Measurements from ENCODE around the gene MFSD12.
A peak's percentile ranks its signal among the peaks of the same experiment; 100 is the strongest.

Gene MFSD12

DNA sequence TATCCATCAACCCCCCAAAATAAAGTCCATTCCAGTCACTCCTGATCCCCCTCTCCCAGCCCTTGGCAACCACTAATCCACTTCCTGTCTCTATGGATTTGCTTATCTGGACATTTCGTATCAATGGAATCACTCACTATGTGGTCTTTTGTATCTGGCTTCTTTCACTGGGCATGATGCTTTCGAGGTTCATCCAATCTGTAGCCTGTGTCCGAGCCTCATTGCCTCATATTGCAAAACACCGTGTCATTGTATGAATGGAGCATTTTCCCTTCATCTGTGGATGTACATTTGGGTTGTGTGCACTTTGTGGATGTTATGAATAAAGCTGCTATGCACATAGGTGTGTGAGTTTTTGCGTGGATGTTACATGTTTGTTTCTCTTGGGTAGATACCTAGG, 52.7 kb downstream of the MFSD12 start:
- no peak overlapping the region for H3K27ac ChIP-seq

DNA sequence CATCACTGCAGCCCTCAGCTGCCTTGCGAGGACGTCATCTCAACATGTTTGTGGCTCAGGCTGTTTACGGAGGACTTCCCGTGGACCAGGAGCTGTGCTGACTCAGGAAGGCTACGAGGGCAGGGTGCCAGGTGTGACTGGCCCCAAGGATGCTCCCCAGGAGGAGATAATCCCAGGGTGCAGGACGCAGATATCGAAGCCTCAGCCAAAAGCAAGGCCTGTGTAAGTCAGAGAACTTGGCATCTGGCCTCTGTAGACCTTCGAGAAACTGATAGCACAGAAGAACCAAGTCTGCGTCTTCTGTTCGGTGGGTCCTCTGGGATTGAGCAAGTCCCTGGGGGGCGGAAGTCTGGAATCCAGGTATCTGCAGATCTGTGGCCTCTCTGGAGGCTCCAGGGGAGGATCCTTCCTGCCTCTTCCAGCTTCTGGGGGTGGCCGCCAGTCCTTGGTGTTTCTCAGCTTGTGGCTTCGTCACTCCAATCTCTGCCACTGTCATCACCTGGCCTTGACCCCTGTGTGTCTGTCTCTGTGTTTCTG, 54.3 kb downstream of the MFSD12 start:
- Histone ChIP-seq H3K36me3 (0 out of 2 replicates have a peak, but pooled peaks cover 2% of the 10 kb centered on the region), H3K4me2 (no peak overlapping the region), H3K4me1 (peaks cover 41% of the 10 kb centered on the region), H3K27ac (no peak overlapping the region), H4K20me1 (peaks cover 9% of the 10 kb centered on the region), H3K4me3 (no peak overlapping the region), H3K9me3 (no peaks in the 10 kb centered on the region), H3K9ac (peak overlapping the region; percentile 34), H3K27me3 (no peaks in the 10 kb centered on the region)
- no peak for TF ChIP-seq Cebpa-rat (IDR thresholded peaks at IDR 0.05)

More for the DNA sequence above, 52.7 kb downstream of the MFSD12 start:
- Histone ChIP-seq H3K9me3 (no peaks in the 10 kb centered on the region), H3K27me3 (no peaks in the 10 kb centered on the region), H3K9ac (no peak overlapping the region), H3K36me3 (peaks cover 13% of the 10 kb centered on the region), H4K20me1 (peaks cover 26% of the 10 kb centered on the region), H3K4me2 (peak overlapping the region; percentile 91), H3K4me1 (peaks cover 47% of the 10 kb centered on the region), H3K4me3 (no peak overlapping the region)
- no peak for TF ChIP-seq Cebpa-rat (IDR thresholded peaks at IDR 0.05)

DNA sequence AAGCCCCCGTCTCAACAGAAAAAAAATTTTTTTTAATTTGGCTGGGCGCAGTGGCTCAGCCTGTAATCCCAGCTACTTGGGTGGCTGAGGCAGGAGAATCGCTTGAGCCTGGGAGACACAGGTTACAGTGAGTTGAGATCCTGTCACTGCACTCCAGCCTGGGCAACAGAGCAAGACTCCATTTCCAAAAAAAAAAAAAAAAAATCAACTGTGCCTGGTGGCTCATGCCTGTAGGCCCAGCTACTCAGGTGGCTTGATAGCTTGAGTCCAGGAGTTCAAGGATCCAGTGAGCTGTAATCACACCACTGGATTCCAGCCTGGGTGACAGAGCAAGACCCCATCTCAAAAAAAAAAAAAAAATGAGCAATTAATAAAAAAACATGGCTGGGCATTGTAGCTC, 55.6 kb downstream of the MFSD12 start:
- TF ChIP-seq Cebpa-rat (IDR thresholded peaks at IDR 0.05), result no peak
- Histone ChIP-seq H3K36me3 (peaks cover 15% of the 10 kb centered on the region), H3K4me2 (no peak overlapping the region), H4K20me1 (peaks cover 7% of the 10 kb centered on the region), H3K27ac (no peak overlapping the region), H3K4me3 (no peak overlapping the region), H3K4me1 (peaks cover 31% of the 10 kb centered on the region), H3K27me3 (no peaks in the 10 kb centered on the region), H3K9ac (no peak overlapping the region), H3K9me3 (no peaks in the 10 kb centered on the region)

DNA sequence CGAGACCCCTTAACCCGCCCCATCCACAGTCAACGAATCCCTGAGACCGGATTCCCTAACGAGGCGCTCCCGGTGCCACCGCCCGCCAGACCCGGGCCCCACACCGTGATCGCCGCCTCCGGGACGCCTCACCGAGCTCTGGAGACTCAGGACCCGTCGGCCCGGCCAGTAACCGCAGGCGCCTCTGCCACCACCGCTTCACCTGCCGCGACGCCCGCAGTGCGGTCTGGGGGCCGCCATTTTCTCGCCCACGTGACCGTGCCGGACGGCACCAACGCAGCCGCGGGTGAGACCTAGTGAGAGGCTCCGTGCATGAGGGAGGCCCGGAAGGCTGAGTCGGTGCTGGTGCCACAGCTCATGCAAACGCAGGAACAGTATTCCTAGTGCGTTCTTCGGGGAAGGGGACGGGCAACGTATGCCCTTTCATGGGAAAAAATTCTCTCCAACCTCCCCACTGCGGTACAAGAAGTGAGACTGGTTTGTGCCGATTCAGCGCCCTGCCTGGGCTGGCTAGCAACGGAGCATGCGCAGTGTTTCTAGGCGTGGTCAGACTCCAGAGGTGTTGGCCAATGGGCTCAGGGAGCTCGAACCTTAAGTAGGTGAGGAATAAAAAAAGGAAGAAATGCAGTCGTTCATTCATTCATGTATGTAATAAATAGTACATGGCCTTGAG, 56.8 kb downstream of the MFSD12 start, which contains the start of gene DOHH:
Gene DOHH (minus strand): TSS at position 246 of the 673 bp plus-strand sequence. CDS start 3,860 bp downstream, outside the sequence.
- Histone ChIP-seq H3K9me3 (no peaks in the 10 kb centered on the region), H3K4me1 (peaks cover 29% of the 10 kb centered on the region), H3K36me3 (peaks cover 28% of the 10 kb centered on the region), H3K9ac (peak within 1 kb of the TSS; percentile 100), H3K4me2 (peak within 1 kb of the TSS; percentile 95), H3K27ac (peak within 1 kb of the TSS; percentile 100), H3K27me3 (no peaks in the 10 kb centered on the region), H3K4me3 (peak within 1 kb of the TSS; percentile 98), H4K20me1 (peaks cover 15% of the 10 kb centered on the region)
- TF ChIP-seq Cebpa-rat (IDR thresholded peaks at IDR 0.05), result no peak

DNA sequence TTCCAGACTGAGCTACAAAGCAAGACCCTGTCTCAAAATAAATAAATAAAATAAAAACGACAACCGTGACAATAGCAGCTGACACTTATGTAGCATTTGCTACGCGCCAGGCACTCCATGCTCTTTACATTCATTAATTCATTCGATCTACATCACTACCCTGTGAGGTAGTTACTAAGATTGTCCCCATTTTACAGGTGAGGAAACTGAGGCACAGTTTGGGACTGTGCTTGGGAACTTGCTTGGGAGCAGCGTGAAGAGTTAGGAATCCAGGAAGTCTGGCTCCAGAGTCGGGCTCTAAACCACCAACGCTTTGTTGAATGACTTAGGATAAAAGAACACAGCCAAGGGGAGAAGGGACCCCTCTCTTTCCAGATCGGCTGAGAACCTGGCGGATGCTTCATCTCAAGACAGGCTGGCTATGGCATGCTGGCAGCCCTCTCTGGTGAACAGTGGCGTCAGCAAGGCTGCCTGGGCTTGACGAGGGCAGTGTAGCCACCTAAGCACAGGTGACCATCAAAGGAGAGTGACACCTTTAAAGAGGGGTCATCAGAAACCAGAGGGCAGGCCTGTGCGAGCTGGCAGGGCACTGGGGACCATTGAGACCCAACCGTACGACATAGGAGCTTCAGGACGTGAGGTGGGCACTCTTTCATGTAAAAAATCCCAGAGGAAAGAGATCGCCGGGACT, 57.5 kb downstream of the MFSD12 start:
- Histone ChIP-seq H3K27me3 (no peaks in the 10 kb centered on the region), H3K4me1 (peaks cover 23% of the 10 kb centered on the region), H3K9me3 (no peaks in the 10 kb centered on the region), H3K27ac (peak overlapping the region; percentile 100), H4K20me1 (peaks cover 15% of the 10 kb centered on the region), H3K4me2 (peak overlapping the region; percentile 95), H3K9ac (peak overlapping the region; percentile 100), H3K36me3 (peaks cover 34% of the 10 kb centered on the region), H3K4me3 (peak overlapping the region; percentile 98)
- no peak for TF ChIP-seq Cebpa-rat (IDR thresholded peaks at IDR 0.05)

DNA sequence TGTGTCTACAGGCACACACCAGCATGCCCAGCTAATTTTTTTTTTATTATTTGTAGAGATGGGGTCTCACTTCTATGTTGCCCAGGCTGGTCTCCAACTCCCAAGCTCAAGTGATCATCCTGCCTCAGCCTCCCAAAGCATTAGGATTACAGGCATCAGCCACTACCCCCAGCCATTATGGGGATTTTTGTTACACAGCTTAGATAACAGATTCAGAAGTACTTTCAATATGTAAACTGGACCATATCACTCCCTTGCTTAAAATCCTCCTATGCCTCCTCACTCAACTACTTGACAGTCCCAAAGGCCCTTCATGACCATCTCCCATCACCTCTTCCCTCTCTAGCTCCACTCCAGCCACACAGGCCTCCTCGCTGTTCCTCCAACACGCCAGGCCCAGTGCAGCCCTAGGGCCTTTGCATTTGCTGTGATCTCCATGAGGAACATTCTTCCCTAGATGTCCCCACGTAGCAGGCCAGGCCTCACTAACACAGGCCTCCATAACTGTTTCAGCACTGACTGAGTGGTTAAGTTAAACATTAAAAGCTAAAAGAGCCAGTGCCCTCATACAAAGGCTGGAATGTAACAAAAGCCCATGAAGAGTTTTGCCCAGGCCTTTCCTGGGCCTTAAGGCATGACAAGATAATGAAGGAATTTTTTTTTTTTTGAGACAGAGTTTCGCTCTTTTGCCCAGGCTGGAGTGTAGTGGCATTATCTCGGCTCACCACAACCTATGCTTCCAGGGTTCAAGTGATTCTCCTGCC, 59.4 kb downstream of the MFSD12 start:
- no peak for TF ChIP-seq Cebpa-rat (IDR thresholded peaks at IDR 0.05)
- H3K4me3 ChIP-seq, result no peak overlapping the region
- peaks cover 16% of the 10 kb centered on the region for H3K4me1 ChIP-seq
- peaks cover 26% of the 10 kb centered on the region for H4K20me1 ChIP-seq
- no peak overlapping the region for H3K27ac ChIP-seq
- H3K9ac ChIP-seq, result no peak overlapping the region
- no peaks in the 10 kb centered on the region for H3K27me3 ChIP-seq
- peaks cover 54% of the 10 kb centered on the region for H3K36me3 ChIP-seq
- no peaks in the 10 kb centered on the region for H3K9me3 ChIP-seq
- no peak overlapping the region for H3K4me2 ChIP-seq

DNA sequence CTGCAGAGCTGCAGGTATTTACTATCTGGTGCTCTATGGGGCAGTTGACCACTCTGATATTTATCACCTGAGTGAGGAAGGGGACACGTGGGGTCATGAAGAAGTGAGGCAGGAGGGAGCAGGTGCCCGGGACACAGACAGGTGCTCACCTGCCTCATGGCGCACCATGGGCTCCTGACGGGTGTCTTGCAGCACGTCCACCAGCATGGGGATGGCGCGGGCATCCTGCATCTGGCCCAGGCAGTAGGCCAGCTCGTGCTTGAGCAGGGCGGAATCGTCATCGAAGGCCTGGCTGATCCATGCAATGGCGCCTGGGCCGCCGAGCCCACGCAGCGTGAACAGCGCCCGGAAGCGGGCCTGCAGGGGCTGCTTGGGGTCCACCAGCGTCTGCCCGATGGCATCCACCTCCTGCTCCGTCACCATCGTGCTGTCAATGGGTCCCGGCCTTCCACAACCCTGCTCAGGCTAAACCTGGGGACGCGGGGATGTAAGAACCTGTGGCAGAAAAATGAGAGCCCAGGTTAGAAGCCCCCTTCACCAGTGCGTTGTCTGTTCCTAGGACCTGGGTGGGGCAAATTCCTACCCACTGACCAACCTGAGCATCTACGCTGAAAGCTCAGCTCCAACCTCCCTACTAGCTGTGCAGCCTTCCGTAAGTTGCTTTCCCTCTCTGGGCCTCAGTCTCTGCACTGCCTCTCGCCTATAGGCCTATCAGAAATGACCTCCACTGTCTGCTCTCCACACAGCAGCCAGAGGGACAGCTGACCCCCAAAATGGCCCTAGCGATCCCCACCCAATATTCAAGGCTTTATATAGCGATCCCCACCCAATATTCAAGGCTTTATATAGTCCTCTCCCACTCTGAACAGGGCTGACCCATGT, 60.8 kb downstream of the MFSD12 start:
- Histone ChIP-seq H3K9me3 (no peaks in the 10 kb centered on the region), H3K27ac (no peak overlapping the region), H3K4me1 (peaks cover 16% of the 10 kb centered on the region), H3K36me3 (peaks cover 67% of the 10 kb centered on the region), H3K4me3 (no peak overlapping the region), H3K9ac (no peak overlapping the region), H3K27me3 (no peaks in the 10 kb centered on the region), H4K20me1 (peaks cover 31% of the 10 kb centered on the region), H3K4me2 (no peak overlapping the region)
- no peak for TF ChIP-seq Cebpa-rat (IDR thresholded peaks at IDR 0.05)

DNA sequence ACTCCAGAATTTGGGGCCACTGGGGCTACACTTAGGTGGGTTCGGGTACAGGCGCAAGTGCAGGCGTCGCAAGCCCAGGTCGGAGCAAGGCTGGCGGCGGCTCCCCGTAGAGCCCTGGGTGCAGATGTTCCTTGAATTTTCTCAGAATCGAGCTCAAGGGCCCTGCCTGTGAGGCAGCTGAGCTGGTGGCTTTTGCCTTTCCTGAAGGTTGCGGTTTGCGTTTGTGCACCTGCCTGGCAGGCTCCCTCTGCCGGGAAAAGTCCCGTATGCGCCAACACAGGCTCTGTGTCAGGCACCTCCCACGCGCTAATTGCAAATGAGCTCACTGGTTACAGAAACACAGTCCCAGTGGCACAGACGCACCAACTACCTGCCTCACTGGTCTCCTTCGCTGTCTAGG, 62.8 kb downstream of the MFSD12 start:
- Histone ChIP-seq H3K4me1 (peaks cover 7% of the 10 kb centered on the region), H3K9ac (no peak overlapping the region), H3K27ac (no peak overlapping the region), H3K36me3 (peaks cover 80% of the 10 kb centered on the region), H3K27me3 (no peaks in the 10 kb centered on the region), H4K20me1 (peaks cover 31% of the 10 kb centered on the region), H3K4me3 (no peak overlapping the region), H3K4me2 (no peak overlapping the region), H3K9me3 (no peaks in the 10 kb centered on the region)
- no peak for TF ChIP-seq Cebpa-rat (IDR thresholded peaks at IDR 0.05)

All from BLaER1 (cell line).